ENCODE measurements around the gene PARD3B. TPM values are rescaled to one million over a fixed set of nuclear protein-coding genes. Genes with fewer than 3 reads are reported as not detected.

Gene PARD3B
- polyA plus RNA-seq, 4 donors = 35.7 to 40.4 (median 37.9) TPM

GRCh38 chr2:205025580-205026240 lies 480.4 kb downstream of the PARD3B start:
- DNase-seq (ENCODE audit: low read depth in 4 of 4, low spot score in 3 of 4) = no peak

- no peak for DNase-seq (ENCODE audit: low read depth in 4 of 4, low spot score in 3 of 4)
Observed at GRCh38 chr2:205030695-205031094, 485.4 kb downstream of the PARD3B start.

- no peak for DNase-seq (ENCODE audit: low read depth in 4 of 4, low spot score in 3 of 4)
Observed at GRCh38 chr2:205032093-205032551, 486.8 kb downstream of the PARD3B start.

GRCh38 chr2:205033431-205033830 lies 488.2 kb downstream of the PARD3B start:
- no peak for DNase-seq (ENCODE audit: low read depth in 4 of 4, low spot score in 3 of 4)

- DNase-seq (ENCODE audit: low read depth in 4 of 4, low spot score in 3 of 4) = no peak
Observed at GRCh38 chr2:205034034-205034433, 488.8 kb downstream of the PARD3B start.

GRCh38 chr2:205040323-205040722 lies 495.0 kb downstream of the PARD3B start:
- no peak for DNase-seq (ENCODE audit: low read depth in 4 of 4, low spot score in 3 of 4)

- DNase-seq (ENCODE audit: low read depth in 4 of 4, low spot score in 3 of 4) = no peak
Observed at GRCh38 chr2:205041472-205042130, 496.3 kb downstream of the PARD3B start.

GRCh38 chr2:205043285-205043684 lies 498.0 kb downstream of the PARD3B start:
- DNase-seq (ENCODE audit: low read depth in 4 of 4, low spot score in 3 of 4) = no peak

- no peak for DNase-seq (ENCODE audit: low read depth in 4 of 4, low spot score in 3 of 4)
Observed at GRCh38 chr2:205045706-205046105, 500.4 kb downstream of the PARD3B start.

GRCh38 chr2:205047273-205047839 lies 502.1 kb downstream of the PARD3B start:
- DNase-seq (ENCODE audit: low read depth in 4 of 4, low spot score in 3 of 4) = no peak

- no peak for DNase-seq (ENCODE audit: low read depth in 4 of 4, low spot score in 3 of 4)
Observed at GRCh38 chr2:205051417-205051816, 506.1 kb downstream of the PARD3B start.

- no peak for DNase-seq (ENCODE audit: low read depth in 4 of 4, low spot score in 3 of 4)
Observed at GRCh38 chr2:205052781-205053180, 507.5 kb downstream of the PARD3B start.

- no peak for DNase-seq (ENCODE audit: low read depth in 4 of 4, low spot score in 3 of 4)
Observed at GRCh38 chr2:205053827-205054410, 508.6 kb downstream of the PARD3B start.

- no peak for DNase-seq (ENCODE audit: low read depth in 4 of 4, low spot score in 3 of 4)
Observed at GRCh38 chr2:205054789-205055188, 509.5 kb downstream of the PARD3B start.

GRCh38 chr2:205055251-205055650 lies 510.0 kb downstream of the PARD3B start:
- no peak for DNase-seq (ENCODE audit: low read depth in 4 of 4, low spot score in 3 of 4)

GRCh38 chr2:205056151-205056561 lies 510.9 kb downstream of the PARD3B start:
- DNase-seq (ENCODE audit: low read depth in 4 of 4, low spot score in 3 of 4) = no peak

- no peak for DNase-seq (ENCODE audit: low read depth in 4 of 4, low spot score in 3 of 4)
Observed at GRCh38 chr2:205058409-205058808, 513.1 kb downstream of the PARD3B start.

- DNase-seq (ENCODE audit: low read depth in 4 of 4, low spot score in 3 of 4) = no peak
Observed at GRCh38 chr2:205060269-205060668, 515.0 kb downstream of the PARD3B start.

GRCh38 chr2:205066081-205066480 lies 520.8 kb downstream of the PARD3B start:
- no peak for DNase-seq (ENCODE audit: low read depth in 4 of 4, low spot score in 3 of 4)

- no peak for DNase-seq (ENCODE audit: low read depth in 4 of 4, low spot score in 3 of 4)
Observed at GRCh38 chr2:205069928-205070327, 524.7 kb downstream of the PARD3B start.

- no peak for DNase-seq (ENCODE audit: low read depth in 4 of 4, low spot score in 3 of 4)
Observed at GRCh38 chr2:205070889-205071288, 525.6 kb downstream of the PARD3B start.
